K562 (cell line): Measurements from ENCODE around the gene RFC2. TPM values are rescaled to one million over a fixed set of nuclear protein-coding genes. Genes with fewer than 3 reads are reported as not detected.

Source experiments
- ADNP ChIP-seq: fragments of 200-800 bp; sonication (Bioruptor generic); IDR thresholded peaks from 2 replicates; pipeline ENCODE4 v1.6.1; 2016; ENCODE audit warnings: missing genetic modification characterization, missing compliant biosample characterization
- BCOR ChIP-seq: fragments of 450-650 bp; IDR thresholded peaks from 2 replicates; pipeline ENCODE4 v1.6.1; 2016
- CC2D1A ChIP-seq: fragments of 450-650 bp; IDR thresholded peaks from 2 replicates; pipeline ENCODE4 v1.6.1; 2017; ENCODE audit warnings: mild to moderate bottlenecking
- CCNT2 ChIP-seq: IDR thresholded peaks from 2 replicates; pipeline ENCODE4 v1.6.1; 2011; ENCODE audit warnings: borderline replicate concordance, low read depth, mild to moderate bottlenecking, moderate library complexity, mixed read lengths, low read length; ENCODE audit not compliant: insufficient read length; ENCODE audit errors: extremely low read depth
- CEBPB ChIP-seq: fragments of 450-650 bp; IDR thresholded peaks from 2 replicates; pipeline ENCODE4 v1.6.1; 2016; ENCODE audit warnings: missing genetic modification characterization, missing compliant biosample characterization
- CREM ChIP-seq: IDR thresholded peaks from 2 replicates; pipeline ENCODE4 v1.6.1; 2014; ENCODE audit warnings: antibody characterized with exemption, low read depth
- DEAF1 ChIP-seq: fragments of 450-650 bp; formaldehyde crosslinking; IDR thresholded peaks from 2 replicates; pipeline ENCODE4 v1.4.0; 2020; ENCODE audit warnings: mild to moderate bottlenecking, moderate library complexity
- E4F1 ChIP-seq: fragments of 250-450 bp; sonication (Bioruptor Pico); IDR thresholded peaks from 2 replicates; pipeline ENCODE4 v1.5.0; 2021; ENCODE audit warnings: mild to moderate bottlenecking, borderline replicate concordance
- GTF2A2 ChIP-seq: IDR thresholded peaks from 2 replicates; pipeline ENCODE4 v1.6.1; 2016; ENCODE audit warnings: mild to moderate bottlenecking, missing genetic modification characterization, missing compliant biosample characterization
- JUND ChIP-seq, 2 experiments: IDR thresholded peaks; 2 replicates in 1 of 2; 3 replicates in 1 of 2; pipeline ENCODE4 v1.6.1; 2011; ENCODE audit warnings: borderline replicate concordance in 2 of 2, low read depth in 2 of 2, low read length in 2 of 2, improper control_type of control experiment in 1 of 2, missing biosample characterization in 1 of 2, missing genetic modification characterization in 1 of 2, missing genetic modification reagents in 1 of 2
- MLX ChIP-seq, 2 experiments: fragments of 450-650 bp in 1 of 2; sonication (generic) in 1 of 2; formaldehyde crosslinking; conservative IDR thresholded peaks; 2 replicates each; pipeline versions ENCODE4 v1.4.0 to v1.8.1; 2020 to 2022; ENCODE audit warnings: mild to moderate bottlenecking in 1 of 2, missing genetic modification reagents in 1 of 2
- NR2C2 ChIP-seq, 2 experiments: fragments of 200-800 bp in 1 of 2; sonication (Bioruptor generic) in 1 of 2; sonication (generic) in 1 of 2; formaldehyde crosslinking in 1 of 2; IDR thresholded peaks; 2 replicates each; pipeline versions ENCODE4 v1.6.1 to v1.8.0; 2016 to 2022; ENCODE audit warnings: mild to moderate bottlenecking in 1 of 2, missing compliant biosample characterization in 1 of 2, missing genetic modification characterization in 1 of 2, missing genetic modification reagents in 1 of 2
- PHF20 ChIP-seq: fragments of 450-650 bp; IDR thresholded peaks from 2 replicates; pipeline ENCODE4 v1.6.1; 2018; ENCODE audit not compliant: partially characterized antibody
- RAD21 ChIP-seq, 2 experiments: fragments of 250-450 bp in 1 of 2; fragments of 450-650 bp in 1 of 2; sonication (Bioruptor Pico) in 1 of 2; formaldehyde crosslinking in 1 of 2; IDR thresholded peaks in 1 of 2; conservative IDR thresholded peaks in 1 of 2; 2 replicates each; pipeline versions ENCODE4 v1.4.0 to v1.8.0; 2020 to 2022; ENCODE audit warnings: mild to moderate bottlenecking in 2 of 2, moderate library complexity in 1 of 2
- SMARCA5 ChIP-seq: fragments of 450-650 bp; IDR thresholded peaks from 2 replicates; pipeline ENCODE4 v1.6.1; 2016
- SMARCE1 ChIP-seq: fragments of 450-650 bp; IDR thresholded peaks from 2 replicates; pipeline ENCODE4 v1.7.1; 2016; ENCODE audit warnings: mild to moderate bottlenecking
- SP1 ChIP-seq: sonication (generic); formaldehyde crosslinking; IDR thresholded peaks from 2 replicates; pipeline ENCODE4 v1.8.1; 2022; ENCODE audit warnings: mild to moderate bottlenecking, missing genetic modification reagents
- ZNF277 ChIP-seq: fragments of 250-450 bp; sonication (Bioruptor Pico); IDR thresholded peaks from 2 replicates; pipeline ENCODE4 v1.8.0; 2022; ENCODE audit warnings: inconsistent platforms, mild to moderate bottlenecking, moderate library complexity, borderline replicate concordance
- polyA plus RNA-seq, 8 experiments: library from polyadenylated mRNA; depleted of rRNA in 4 of 8; stranded (reverse) in 5 of 8; unstranded in 3 of 8; fragments of >200 nt; fragmentation: Nextera tagmentation in 2 of 8; fragmentation: Illumina TruSeq in 1 of 8; extraction: Ambion mirVana in 2 of 8; extraction: Trizol in 1 of 8; gene quantifications; 2 replicates each; pipeline versions ENCODE4 v1.2.1 to v1.2.3, GENCODE V29; 2011 to 2014; ENCODE audit warnings: inconsistent platforms in 1 of 8, missing spikeins in 1 of 8
- total RNA-seq, 7 experiments: library from RNA; depleted of rRNA in 6 of 7; stranded (reverse); fragments of >200 nt in 6 of 7; fragmentation: Illumina TruSeq in 2 of 7; extraction: Trizol in 2 of 7; gene quantifications; 2 replicates each; pipeline versions ENCODE4 v1.2.1 to v1.2.3, GENCODE V29; 2011 to 2021; ENCODE audit warnings: low replicate concordance in 1 of 7
- TF ChIP-seq, protein P1 (sequence below): fragments of 450-650 bp; IDR thresholded peaks from 2 replicates; pipeline ENCODE4 v1.6.1; 2016; ENCODE audit warnings: missing biosample characterization, missing genetic modification characterization

Gene RFC2
- total and polyA plus RNA-seq, 9 of the 15 experiments (the other 6 are each of a cell fraction or from before 2014, with no cell fraction given) = 32.5 to 161 (median 102) TPM

- TF ChIP-seq PHF20 (peak; percentile 41), GTF2A2 (no peak), ADNP (tag) (peak; percentile 88), CREM (peak; percentile 51; the same call in 1 of the 2 replicates), ZNF277 (CRISPR knock-in tag) (no peak), JUND (IDR thresholded peaks at IDR 0.05; ENCODE audit: borderline replicate concordance, low read depth, low read length) (peak; percentile 48), JUND (tag; IDR thresholded peaks at IDR 0.05; ENCODE audit: borderline replicate concordance, low read depth, low read length) (no peak), RAD21 (CRISPR knock-in tag; conservative IDR thresholded peaks at IDR 0.05 in 1 of 2, IDR thresholded peaks at IDR 0.05 in 1 of 2) (peak; percentile 96 to 98), DEAF1 (CRISPR knock-in tag) (peak; percentile 93), BCOR (peak; percentile 75), CCNT2 (no peak), NR2C2 (CRISPR knock-in tag; IDR thresholded peaks at IDR 0.05) (no peak), NR2C2 (tag; IDR thresholded peaks at IDR 0.05) (no peak), CC2D1A (peak; percentile 85), SMARCE1 (no peak), SP1 (peak; percentile 46; the same call in 1 of the 2 replicates), CEBPB (tag) (no peak), E4F1 (CRISPR knock-in tag) (no peak), SMARCA5 (peak; percentile 57; the same call in 1 of the 2 replicates), MLX (CRISPR knock-in tag; conservative IDR thresholded peaks at IDR 0.05) (no peak)
- TF ChIP-seq, protein P1, sequence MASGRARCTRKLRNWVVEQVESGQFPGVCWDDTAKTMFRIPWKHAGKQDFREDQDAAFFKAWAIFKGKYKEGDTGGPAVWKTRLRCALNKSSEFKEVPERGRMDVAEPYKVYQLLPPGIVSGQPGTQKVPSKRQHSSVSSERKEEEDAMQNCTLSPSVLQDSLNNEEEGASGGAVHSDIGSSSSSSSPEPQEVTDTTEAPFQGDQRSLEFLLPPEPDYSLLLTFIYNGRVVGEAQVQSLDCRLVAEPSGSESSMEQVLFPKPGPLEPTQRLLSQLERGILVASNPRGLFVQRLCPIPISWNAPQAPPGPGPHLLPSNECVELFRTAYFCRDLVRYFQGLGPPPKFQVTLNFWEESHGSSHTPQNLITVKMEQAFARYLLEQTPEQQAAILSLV = no peak
These were observed 47.5 kb downstream of the RFC2 start (continued) for GRCh38 chr7:74206589-74207120.
